Renal pelvis (tissue), 4 donors: ENCODE results near the gene CCDC136. TPM values are rescaled to one million over a fixed set of nuclear protein-coding genes. Genes with fewer than 3 reads are reported as not detected.

Source experiments
- DNase-seq: peaks from one replicate; pipeline ENCODE4 v3.0.0-alpha.2; 2013
- polyA plus RNA-seq, 3 donors: library from polyadenylated mRNA; unstranded; fragments of 120-200 nt; gene quantifications; one replicate each; pipeline ENCODE4 v1.2.1, GENCODE V29; 2013; ENCODE audit not compliant: insufficient read length in 3 of 3

CCDC136 gene
- polyA plus RNA-seq, 3 donors, result 17.2 to 27.0 (median 20.6) TPM

DNA sequence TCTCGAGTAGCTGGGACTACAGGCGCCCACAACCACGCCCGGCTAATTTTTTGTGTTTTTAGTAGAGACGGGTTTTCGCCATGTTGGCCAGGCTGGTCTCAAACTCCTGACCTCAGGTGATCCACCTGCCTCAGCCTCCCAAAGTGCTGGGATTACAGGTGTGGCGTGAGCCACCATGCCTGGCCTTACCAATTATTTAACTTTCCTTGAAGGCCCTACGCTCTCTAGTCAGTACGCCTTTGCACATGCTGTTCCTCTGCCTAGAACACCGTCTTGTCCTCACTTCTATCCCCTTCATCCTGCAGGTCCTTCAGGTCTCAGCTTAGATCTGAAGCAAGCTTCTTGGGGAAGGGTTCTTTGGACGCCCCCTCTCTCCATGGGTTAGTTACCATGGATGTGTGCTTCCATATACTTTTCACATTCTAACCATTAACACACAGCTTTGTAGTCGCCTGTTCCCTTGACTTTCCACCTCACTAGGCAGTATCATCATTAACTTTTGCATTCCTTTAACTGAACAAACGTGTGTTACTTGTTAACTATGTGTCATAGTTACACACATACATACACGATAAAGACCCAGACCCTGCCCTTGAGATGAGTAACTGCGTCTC lies 70.3 kb downstream of the CCDC136 start:
- no peak for DNase-seq

- DNase-seq, result peak; percentile 98
These were observed 71.0 kb downstream of the CCDC136 start, which contains the start of gene ATP6V1F for GRCh38 chr7:128862571-128863432. Gene ATP6V1F (plus strand): TSS chr7:128862856. CDS start chr7:128862905, 49 bp downstream.

- DNase-seq, result no peak
These were observed 71.7 kb downstream of the CCDC136 start for GRCh38 chr7:128863433-128863989.

- DNase-seq, result no peak
These were observed 73.5 kb downstream of the CCDC136 start for GRCh38 chr7:128865303-128865702.

- DNase-seq, result no peak
These were observed 74.5 kb downstream of the CCDC136 start for GRCh38 chr7:128865996-128866877.

GRCh38 chr7:128867241-128867640 lies 75.5 kb downstream of the CCDC136 start:
- no peak for DNase-seq

- DNase-seq, result no peak
These were observed 76.3 kb downstream of the CCDC136 start for GRCh38 chr7:128867842-128868623.

- no peak for DNase-seq
These were observed 76.9 kb downstream of the CCDC136 start for GRCh38 chr7:128868624-128869137.

DNA sequence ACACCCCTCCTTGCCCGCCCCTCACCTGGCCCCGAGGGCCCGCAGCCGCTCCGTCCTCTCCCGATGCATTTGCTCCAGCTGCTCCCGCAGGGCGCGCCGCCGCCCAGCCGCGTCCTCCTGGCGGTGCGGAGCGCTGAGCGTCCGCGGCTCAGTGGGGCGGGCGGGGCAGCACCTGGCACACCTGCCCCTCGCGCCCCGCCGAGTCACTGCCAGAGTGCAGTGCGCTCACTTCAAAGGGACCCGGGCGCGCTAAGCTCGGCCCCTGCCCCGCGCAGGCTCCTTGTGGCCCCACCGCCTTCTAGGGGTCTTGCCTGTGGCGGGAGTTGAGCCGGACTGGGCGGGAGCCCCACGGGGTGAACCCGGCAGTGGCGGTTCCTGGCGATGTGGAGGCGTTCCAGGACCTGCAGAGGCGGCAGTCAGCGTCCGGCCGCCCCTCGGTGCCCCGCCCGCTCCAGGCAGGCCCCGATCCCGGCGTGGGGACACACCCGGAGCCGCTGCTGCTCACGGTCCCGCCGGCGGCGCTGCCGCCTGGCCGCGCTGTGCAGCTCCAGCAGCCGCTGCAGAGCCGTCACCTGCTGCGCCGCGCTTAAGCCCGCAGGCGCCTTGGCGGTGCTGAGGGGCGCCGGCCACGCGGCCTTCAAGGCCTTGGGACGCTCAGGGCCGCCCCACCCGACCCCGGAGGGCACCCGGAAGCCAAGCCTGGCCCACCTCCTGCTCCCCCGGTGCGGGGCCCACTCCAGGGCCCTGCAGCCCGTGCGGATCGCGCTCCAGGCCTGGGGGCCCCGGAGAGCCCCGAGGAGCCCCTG lies 77.6 kb downstream of the CCDC136 start:
- no peak for DNase-seq

- no peak for DNase-seq
These were observed 78.1 kb downstream of the CCDC136 start for GRCh38 chr7:128869944-128870285.

DNA sequence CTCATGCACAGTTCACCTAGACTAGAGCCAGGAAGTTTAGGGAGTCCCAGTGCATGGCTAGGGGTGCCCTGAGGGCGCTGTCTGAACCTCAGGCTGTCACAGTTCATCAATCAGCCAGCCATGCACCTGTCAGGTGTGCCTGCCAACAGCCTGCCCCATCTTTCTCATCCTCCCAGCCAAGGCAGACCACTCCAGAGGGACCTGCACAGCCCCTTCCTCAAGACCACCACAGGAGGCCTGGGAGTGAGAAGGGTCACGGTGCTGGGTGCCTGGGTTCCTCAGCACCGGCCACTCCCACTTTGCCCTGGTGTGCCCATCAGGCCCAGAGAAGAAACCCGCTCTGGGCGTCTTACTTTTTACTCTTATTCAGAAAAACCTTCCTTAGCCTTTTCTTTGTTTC lies 79.3 kb downstream of the CCDC136 start:
- DNase-seq, result no peak

Other genes with a start within 250 kb of the CCDC136 start
- gene GARIN1A, start 119.7 kb upstream of the CCDC136 start, polyA plus RNA-seq, result 1 to 10 TPM; 1.4 to 5.7 (median 3.4) TPM
- gene CALU, start 52.6 kb upstream of the CCDC136 start, polyA plus RNA-seq, result 100 to 1,000 TPM; 164 to 202 (median 184) TPM
- 1 to 10 TPM; 1.2 to 1.9 (median 1.4) TPM for gene OPN1SW, start 16.2 kb upstream of the CCDC136 start, polyA plus RNA-seq
- 10 to 100 TPM; 15.8 to 24.8 (median 18.6) TPM for gene FLNC, start 38.4 kb downstream of the CCDC136 start, polyA plus RNA-seq
- 100 to 1,000 TPM; 232 to 280 (median 269) TPM for gene ATP6V1F, start 70.9 kb downstream of the CCDC136 start, polyA plus RNA-seq
- 10 to 100 TPM; 20.7 to 34.5 (median 32.4) TPM for gene KCP, start 118.7 kb downstream of the CCDC136 start, polyA plus RNA-seq
- 10 to 100 TPM; 11.4 to 14.8 (median 12.4) TPM for gene IRF5, start 146.0 kb downstream of the CCDC136 start, polyA plus RNA-seq